Hepatocyte (in vitro differentiated cells): Measurements from ENCODE around the gene PTPRM.

ENCODE experiments used
- CTCF ChIP-seq: fragments of 200-600 bp; sonication (generic); IDR thresholded peaks from 2 replicates; pipeline ENCODE4 v1.5.1; 2016; ENCODE audit warnings: antibody characterized with exemption, mild to moderate bottlenecking; ENCODE audit not compliant: poor library complexity
- EZH2phosphoT487 ChIP-seq: fragments of 200-600 bp; sonication (generic); IDR thresholded peaks from one replicate; pipeline ENCODE4 v1.6.1; 2018; ENCODE audit warnings: antibody characterized with exemption, mild to moderate bottlenecking, low read depth, moderate library complexity; ENCODE audit not compliant: unreplicated experiment, severe bottlenecking

- TF ChIP-seq CTCF (no peak), EZH2phosphoT487 (no peak)
Measured at GRCh38 chr18:8018701-8019331, 451.7 kb downstream of the PTPRM start.
